Endodermal cell (in vitro differentiated cells): ENCODE results near the gene PPP1R14C. TPM values are rescaled to one million over a fixed set of nuclear protein-coding genes. Genes with fewer than 3 reads are reported as not detected.

Source experiments
- DNase-seq: peaks from one replicate; pipeline ENCODE4 v3.0.0-alpha.2; 2017
- H3K27ac ChIP-seq: 2 replicates; pipeline ENCODE4 v1.5.1; 2013; ENCODE audit warnings: mild to moderate bottlenecking, low read depth, low read length, moderate library complexity
- H3K27me3 ChIP-seq: 2 replicates; pipeline ENCODE4 v1.6.1; 2013; ENCODE audit warnings: mild to moderate bottlenecking, low read length, moderate library complexity; ENCODE audit not compliant: insufficient read depth, control insufficient read depth, poor library complexity, severe bottlenecking
- H3K36me3 ChIP-seq: 2 replicates; pipeline ENCODE4 v1.7.0; 2013; ENCODE audit warnings: mild to moderate bottlenecking, low read length, moderate library complexity; ENCODE audit not compliant: control insufficient read depth, insufficient read depth
- H3K4me1 ChIP-seq: one replicate; pipeline ENCODE4 v1.7.0; 2013; ENCODE audit warnings: low read length; ENCODE audit not compliant: control insufficient read depth, insufficient read depth
- H3K4me3 ChIP-seq: 2 replicates; pipeline ENCODE4 v1.5.1; 2013; ENCODE audit warnings: mild to moderate bottlenecking, low read length, moderate library complexity
- H3K9ac ChIP-seq: 2 replicates; pipeline ENCODE4 v1.6.1; 2013; ENCODE audit warnings: mild to moderate bottlenecking, low read length, moderate library complexity; ENCODE audit not compliant: poor library complexity, severe bottlenecking; ENCODE audit errors: extremely low read depth
- H3K9me3 ChIP-seq: 2 replicates; pipeline ENCODE4 v1.6.1; 2013; ENCODE audit warnings: mild to moderate bottlenecking, low read length, moderate library complexity; ENCODE audit not compliant: control insufficient read depth
- H3K27ac Mint-ChIP-seq: 2 replicates; pipeline ENCODE4 v1.8.0; 2020; ENCODE audit warnings: mixed read lengths
- H3K27me3 Mint-ChIP-seq: 2 replicates; pipeline ENCODE4 v1.8.0; 2021; ENCODE audit warnings: mild to moderate bottlenecking, mixed read lengths; ENCODE audit not compliant: insufficient read depth
- H3K36me3 Mint-ChIP-seq: 2 replicates; pipeline ENCODE4 v1.8.0; 2020; ENCODE audit warnings: low read depth, mixed read lengths
- H3K4me1 Mint-ChIP-seq: 2 replicates; pipeline ENCODE4 v1.8.0; 2020; ENCODE audit warnings: mixed read lengths
- H3K4me3 Mint-ChIP-seq: 2 replicates; pipeline ENCODE4 v1.8.0; 2020; ENCODE audit warnings: mild to moderate bottlenecking, moderate library complexity, mixed read lengths
- H3K9me3 Mint-ChIP-seq: 2 replicates; pipeline ENCODE4 v1.8.0; 2020; ENCODE audit warnings: mild to moderate bottlenecking, mixed read lengths
- CTCF ChIP-seq: fragments of 200-600 bp; sonication (generic); conservative IDR thresholded peaks from 2 replicates; pipeline ENCODE4 v1.5.0; 2021; ENCODE audit warnings: antibody characterized with exemption, mild to moderate bottlenecking
- WGBS, 2 experiments: methylation state at CpG; one replicate each; pipeline versions ENCODE4 v1.1.5 to v1.1.7; 2013; ENCODE audit warnings: missing lambda C conversion rate in 2 of 2, mixed read lengths in 1 of 2; ENCODE audit not compliant: insufficient coverage in 1 of 2, insufficient read length in 1 of 2; 5-methylcytosine and 5-hydroxymethylcytosine counted together
- total RNA-seq, 2 donors: library from RNA; stranded (reverse); fragmentation: NEBNext Ultra II Directional in 1 of 2; extraction: Animal tissue kit (Norgen Biotek cat#: 25700) in 1 of 2; gene quantifications; 2 replicates in 1 of 2; 3 replicates in 1 of 2; pipeline ENCODE4 v1.2.1, GENCODE V29; 2021

Gene PPP1R14C
- total RNA-seq, 2 donors from 2014 or later = 0.20 to 0.29 TPM

- peaks cover 6% of the 10 kb centered on the region for H3K27me3 Mint-ChIP-seq
- no peak overlapping the region for H3K4me3 ChIP-seq
- H3K4me3 Mint-ChIP-seq = no peak overlapping the region
- TF ChIP-seq CTCF = no peak
- no peaks in the 10 kb centered on the region for H3K4me1 Mint-ChIP-seq
- H3K36me3 Mint-ChIP-seq = no peaks in the 10 kb centered on the region
- H3K9me3 ChIP-seq = no peaks in the 10 kb centered on the region
- DNase-seq = no peak
- no peaks in the 10 kb centered on the region for H3K27me3 ChIP-seq
- H3K27ac ChIP-seq = no peak overlapping the region
- WGBS, 2 experiments = 86 to 100% methylated on average over 5 to 13 of the region's 13 CpGs
- no peaks in the 10 kb centered on the region for H3K36me3 ChIP-seq
- H3K4me1 ChIP-seq = no peaks in the 10 kb centered on the region
- H3K9me3 Mint-ChIP-seq = no peaks in the 10 kb centered on the region
- H3K9ac ChIP-seq = no peak overlapping the region
- no peak overlapping the region for H3K27ac Mint-ChIP-seq
Measured at GRCh38 chr6:150126641-150127291, 16.1 kb upstream of the PPP1R14C start.

GRCh38 chr6:150128425-150128824 lies 14.4 kb upstream of the PPP1R14C start:
- H3K4me3 ChIP-seq = no peak overlapping the region
- no peak overlapping the region for H3K27ac ChIP-seq
- DNase-seq = no peak
- H3K9ac ChIP-seq = no peak overlapping the region
- no peak for TF ChIP-seq CTCF
- WGBS, 2 experiments = 84 to 87% methylated on average over 8 of the region's 8 CpGs
- H3K36me3 ChIP-seq = no peaks in the 10 kb centered on the region
- H3K9me3 ChIP-seq = no peaks in the 10 kb centered on the region
- no peaks in the 10 kb centered on the region for H3K27me3 ChIP-seq
- H3K36me3 Mint-ChIP-seq = no peaks in the 10 kb centered on the region
- H3K27ac Mint-ChIP-seq = no peak overlapping the region
- no peaks in the 10 kb centered on the region for H3K4me1 Mint-ChIP-seq
- H3K4me3 Mint-ChIP-seq = no peak overlapping the region
- H3K4me1 ChIP-seq = no peaks in the 10 kb centered on the region
- peaks cover 6% of the 10 kb centered on the region for H3K27me3 Mint-ChIP-seq
- no peaks in the 10 kb centered on the region for H3K9me3 Mint-ChIP-seq

GRCh38 chr6:150129616-150130505 lies 13.0 kb upstream of the PPP1R14C start:
- no peak overlapping the region for H3K27ac Mint-ChIP-seq
- no peaks in the 10 kb centered on the region for H3K36me3 Mint-ChIP-seq
- no peak for DNase-seq
- Histone ChIP-seq H3K27ac (no peak overlapping the region), H3K4me1 (no peaks in the 10 kb centered on the region), H3K36me3 (no peaks in the 10 kb centered on the region), H3K9ac (no peak overlapping the region), H3K9me3 (no peaks in the 10 kb centered on the region), H3K27me3 (no peaks in the 10 kb centered on the region), H3K4me3 (no peak overlapping the region)
- no peak overlapping the region for H3K4me3 Mint-ChIP-seq
- no peaks in the 10 kb centered on the region for H3K9me3 Mint-ChIP-seq
- peaks cover 6% of the 10 kb centered on the region for H3K27me3 Mint-ChIP-seq
- WGBS, 2 experiments = 85 to 90% methylated on average over 4 to 9 of the region's 9 CpGs
- no peaks in the 10 kb centered on the region for H3K4me1 Mint-ChIP-seq
- TF ChIP-seq CTCF = no peak
